Trophoblast cell (in vitro differentiated cells and primary cell): ENCODE results near the gene AMPH.
A peak's percentile ranks its signal among the peaks of the same experiment; 100 is the strongest.

Experiments used
- DNase-seq, 2 donors: peaks; one replicate each; pipeline ENCODE4 v3.0.0-alpha.2; 2016
- H2AFZ ChIP-seq: 2 replicates; pipeline ENCODE4 v1.6.1; 2013; ENCODE audit warnings: low read length, moderate library complexity, mild to moderate bottlenecking; ENCODE audit not compliant: insufficient read depth, poor library complexity
- H2AK5ac ChIP-seq: 2 replicates; pipeline ENCODE4 v1.6.1; 2013; ENCODE audit warnings: mild to moderate bottlenecking, low read length
- H2BK120ac ChIP-seq: 2 replicates; pipeline ENCODE4 v1.6.1; 2013; ENCODE audit warnings: low read length, mild to moderate bottlenecking, moderate library complexity; ENCODE audit not compliant: insufficient read depth, poor library complexity
- H2BK12ac ChIP-seq: 2 replicates; pipeline ENCODE4 v1.6.1; 2013; ENCODE audit warnings: mild to moderate bottlenecking, low read length, moderate library complexity
- H2BK5ac ChIP-seq: 2 replicates; pipeline ENCODE4 v1.6.1; 2013; ENCODE audit warnings: low read length, low read depth, moderate library complexity, mild to moderate bottlenecking; ENCODE audit not compliant: poor library complexity
- H3K14ac ChIP-seq: 2 replicates; pipeline ENCODE4 v1.6.1; 2013; ENCODE audit warnings: mild to moderate bottlenecking, low read length
- H3K18ac ChIP-seq: 2 replicates; pipeline ENCODE4 v1.6.1; 2013; ENCODE audit warnings: mild to moderate bottlenecking, low read length
- H3K23ac ChIP-seq: 2 replicates; pipeline ENCODE4 v1.6.1; 2013; ENCODE audit warnings: low read length
- H3K27ac ChIP-seq: 2 replicates; pipeline ENCODE4 v1.5.1; 2013; ENCODE audit warnings: low read depth, mild to moderate bottlenecking, inconsistent platforms, low read length, moderate library complexity
- H3K27me3 ChIP-seq: 2 replicates; pipeline ENCODE4 v1.6.1; 2013; ENCODE audit warnings: inconsistent platforms, mild to moderate bottlenecking, low read length, moderate library complexity; ENCODE audit not compliant: insufficient read depth
- H3K36me3 ChIP-seq, 2 experiments: 1 replicate in 1 of 2; 2 replicates in 1 of 2; pipeline ENCODE4 v1.6.1; 2013; ENCODE audit warnings: low read length in 2 of 2, mild to moderate bottlenecking in 2 of 2, moderate library complexity in 1 of 2; ENCODE audit not compliant: insufficient read depth in 2 of 2, control insufficient read depth in 1 of 2
- H3K4ac ChIP-seq: 2 replicates; pipeline ENCODE4 v1.6.1; 2013; ENCODE audit warnings: low read depth, mild to moderate bottlenecking, low read length, moderate library complexity
- H3K4me1 ChIP-seq, 2 experiments: 1 replicate in 1 of 2; 2 replicates in 1 of 2; pipeline ENCODE4 v1.6.1; 2013; ENCODE audit warnings: low read length in 2 of 2, mild to moderate bottlenecking in 2 of 2, moderate library complexity in 1 of 2; ENCODE audit not compliant: insufficient read depth in 2 of 2, control insufficient read depth in 1 of 2
- H3K4me2 ChIP-seq: 2 replicates; pipeline ENCODE4 v1.6.1; 2013; ENCODE audit warnings: inconsistent platforms, mild to moderate bottlenecking, low read length, moderate library complexity
- H3K4me3 ChIP-seq: 2 replicates; pipeline ENCODE4 v1.5.1; 2013; ENCODE audit warnings: mild to moderate bottlenecking, low read depth, low read length, inconsistent platforms
- H3K79me1 ChIP-seq: one replicate; pipeline ENCODE4 v1.6.1; 2013; ENCODE audit warnings: low read length
- H3K79me2 ChIP-seq: 2 replicates; pipeline ENCODE4 v1.6.1; 2013; ENCODE audit warnings: low read length, mild to moderate bottlenecking; ENCODE audit not compliant: control insufficient read depth, insufficient read depth, poor library complexity
- H3K9ac ChIP-seq: 2 replicates; pipeline ENCODE4 v1.6.1; 2013; ENCODE audit warnings: mild to moderate bottlenecking, low read length
- H3K9me3 ChIP-seq: 2 replicates; pipeline ENCODE4 v1.6.1; 2013; ENCODE audit warnings: low read depth, mild to moderate bottlenecking, control low read depth, inconsistent platforms, low read length; ENCODE audit not compliant: insufficient read depth
- H4K12ac ChIP-seq: 2 replicates; pipeline ENCODE4 v1.6.1; 2013; ENCODE audit warnings: low read depth, mild to moderate bottlenecking, low read length, moderate library complexity
- H4K8ac ChIP-seq: 2 replicates; pipeline ENCODE4 v1.6.1; 2013; ENCODE audit warnings: low read depth, mild to moderate bottlenecking, low read length, moderate library complexity
- H4K91ac ChIP-seq: one replicate; pipeline ENCODE4 v1.6.1; 2013; ENCODE audit warnings: low read depth, mild to moderate bottlenecking, low read length, moderate library complexity
- WGBS: extraction: QIAGEN DNeasy Blood & Tissue Kit; methylation state at CpG from one replicate; pipeline ENCODE4 v1.1.7; 2013; ENCODE audit warnings: missing lambda C conversion rate; ENCODE audit not compliant: insufficient read length, insufficient coverage; ENCODE audit errors: extremely low coverage; 5-methylcytosine and 5-hydroxymethylcytosine counted together

AMPH gene

DNA sequence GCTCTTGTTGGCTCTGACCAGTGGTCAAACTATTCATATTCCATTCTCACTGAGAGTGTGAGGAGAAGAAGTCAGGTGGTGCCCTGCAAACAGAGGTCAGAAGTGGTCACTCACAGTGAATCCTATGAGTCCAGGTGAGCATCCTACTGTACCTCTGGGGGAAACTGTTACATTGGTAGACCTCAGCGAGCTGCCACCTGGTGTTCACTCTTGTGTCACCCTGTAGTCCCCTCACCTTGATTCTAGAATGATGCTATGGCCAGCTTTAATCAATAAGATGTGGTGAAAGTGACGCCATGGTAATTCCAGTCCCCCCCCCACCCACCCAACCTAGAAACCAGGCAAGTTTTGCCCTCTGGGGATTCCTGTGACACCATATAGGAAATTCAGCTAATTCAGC lies 1.2 kb upstream of the AMPH start:
- Histone ChIP-seq H3K79me1 (no peaks in the 10 kb centered on the region), H4K91ac (no peak overlapping the region), H3K4ac (no peak overlapping the region), H3K36me3 (no peaks in the 10 kb centered on the region), H2BK5ac (no peak overlapping the region), H3K9me3 (no peaks in the 10 kb centered on the region), H3K27me3 (peaks cover 27% of the 10 kb centered on the region), H3K9ac (no peak overlapping the region), H3K18ac (no peak overlapping the region), H3K14ac (no peak overlapping the region), H3K4me3 (no peak overlapping the region), H2AK5ac (no peak overlapping the region), H4K8ac (no peak overlapping the region), H3K4me2 (no peak overlapping the region), H4K12ac (no peak overlapping the region), H2AFZ (no peak overlapping the region), H2BK12ac (no peak overlapping the region), H3K23ac (no peak overlapping the region), H3K79me2 (no peaks in the 10 kb centered on the region), H3K27ac (no peak overlapping the region), H2BK120ac (no peak overlapping the region), H3K4me1 (peaks cover 2 to 9% of the 10 kb centered on the region in 2 experiments)
- DNase-seq = no peak
- WGBS = no CpG with 5 or more reads among the region's 2 CpGs

DNA sequence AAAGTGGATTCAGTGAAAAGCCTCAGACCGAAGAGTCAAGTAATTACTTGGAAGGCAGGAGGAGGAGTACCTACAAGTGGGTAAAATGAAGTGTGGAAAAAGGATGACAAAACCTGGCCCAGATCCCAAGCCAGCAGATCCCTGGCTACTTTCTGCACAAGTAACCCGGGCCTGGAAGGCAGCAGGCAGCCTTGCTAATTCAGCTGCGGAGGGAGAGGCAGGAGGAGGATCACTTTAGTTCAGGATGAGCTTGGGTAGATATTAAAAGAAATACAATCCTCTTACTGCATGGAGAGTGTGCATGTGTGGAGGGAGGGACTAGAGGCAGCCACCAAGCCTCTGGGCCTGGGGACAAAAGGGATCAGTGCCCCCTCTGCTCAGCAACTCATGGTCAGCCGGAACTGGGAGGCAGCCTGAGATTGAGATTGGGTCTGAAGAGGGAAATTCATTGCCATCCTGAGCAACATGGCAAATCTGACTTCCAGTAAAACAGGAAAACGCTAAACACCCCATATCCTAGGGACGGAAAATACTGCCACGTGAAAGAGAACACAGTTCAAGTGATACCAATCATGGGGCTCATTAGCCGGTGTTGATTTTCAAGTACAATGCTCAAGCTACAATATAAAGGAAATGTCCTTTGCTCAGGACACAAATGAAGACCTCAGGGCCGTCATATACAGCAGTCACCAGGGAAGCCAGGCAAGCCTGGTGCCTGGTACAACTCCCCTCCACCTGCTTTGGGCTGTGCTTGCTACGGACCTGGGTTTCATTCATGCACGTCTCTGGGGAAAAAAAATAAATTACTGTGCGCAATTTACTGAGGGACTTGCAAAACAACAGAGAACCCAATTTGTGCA lies 1.3 kb downstream of the AMPH start:
- no peak overlapping the region for H3K9ac ChIP-seq
- no peak overlapping the region for H4K12ac ChIP-seq
- H3K18ac ChIP-seq = no peak overlapping the region
- no peak overlapping the region for H2BK120ac ChIP-seq
- H3K4me3 ChIP-seq = no peak overlapping the region
- H3K4me1 ChIP-seq = peaks cover 2 to 9% of the 10 kb centered on the region in 2 experiments
- H2BK5ac ChIP-seq = no peak overlapping the region
- H3K79me1 ChIP-seq = no peaks in the 10 kb centered on the region
- no peak overlapping the region for H4K91ac ChIP-seq
- no peak overlapping the region for H3K4me2 ChIP-seq
- H3K4ac ChIP-seq = no peak overlapping the region
- H3K23ac ChIP-seq = no peak overlapping the region
- no peaks in the 10 kb centered on the region for H3K9me3 ChIP-seq
- no peaks in the 10 kb centered on the region for H3K79me2 ChIP-seq
- H3K14ac ChIP-seq = no peak overlapping the region
- H3K27me3 ChIP-seq = peaks cover 27% of the 10 kb centered on the region
- H2BK12ac ChIP-seq = no peak overlapping the region
- DNase-seq = no peak
- H2AK5ac ChIP-seq = no peak overlapping the region
- no peak overlapping the region for H3K27ac ChIP-seq
- no peak overlapping the region for H4K8ac ChIP-seq
- H2AFZ ChIP-seq = no peak overlapping the region
- H3K36me3 ChIP-seq = no peaks in the 10 kb centered on the region
- WGBS = no CpG with 5 or more reads among the region's 12 CpGs

DNA sequence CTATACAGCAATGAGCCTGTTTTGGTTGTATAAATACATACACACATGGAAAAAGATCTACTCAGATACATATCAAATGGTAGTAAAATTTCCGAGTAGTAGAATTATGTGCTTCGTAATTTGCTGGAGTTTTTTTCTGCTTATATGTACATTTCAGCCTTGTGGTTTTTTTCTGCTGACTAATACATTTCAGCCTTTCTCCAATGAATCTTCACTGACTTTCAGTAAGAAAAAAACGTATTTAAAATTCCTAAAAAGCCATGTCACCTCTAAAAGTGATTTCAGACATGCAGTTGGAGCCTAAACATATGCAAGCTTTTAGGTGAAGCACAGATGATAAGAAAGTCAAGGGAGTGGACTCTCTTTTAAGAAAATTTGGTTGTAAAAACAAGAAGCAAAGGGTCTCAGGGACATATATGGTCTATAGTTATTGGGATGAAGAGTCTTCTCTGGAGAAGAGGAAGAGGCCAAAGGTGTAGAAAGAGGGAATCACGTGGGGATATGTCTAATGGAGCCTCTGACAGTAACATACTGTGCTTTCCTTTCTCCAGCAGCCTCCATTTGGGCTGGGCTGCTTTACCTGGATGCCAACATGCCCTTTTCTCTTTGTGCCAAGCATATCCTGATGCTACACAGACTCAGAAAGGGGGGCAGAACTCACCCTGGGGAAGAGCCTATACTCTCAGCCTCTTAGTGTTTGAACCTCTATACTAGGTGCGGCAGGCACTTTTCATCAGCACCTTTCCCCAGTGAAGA lies 2.4 kb downstream of the AMPH start:
- Histone ChIP-seq H2BK120ac (no peak overlapping the region), H4K8ac (no peak overlapping the region), H3K4me2 (no peak overlapping the region), H3K9me3 (no peaks in the 10 kb centered on the region), H3K14ac (no peak overlapping the region), H4K12ac (no peak overlapping the region), H3K23ac (no peak overlapping the region), H3K18ac (no peak overlapping the region), H2BK5ac (no peak overlapping the region), H4K91ac (no peak overlapping the region), H2AK5ac (no peak overlapping the region), H3K4ac (no peak overlapping the region), H3K27ac (no peak overlapping the region), H2AFZ (no peak overlapping the region), H3K4me3 (no peak overlapping the region), H3K4me1 (peaks cover 2 to 9% of the 10 kb centered on the region in 2 experiments), H3K79me1 (no peaks in the 10 kb centered on the region), H3K79me2 (no peaks in the 10 kb centered on the region), H3K36me3 (no peaks in the 10 kb centered on the region), H3K9ac (no peak overlapping the region), H3K27me3 (peaks cover 27% of the 10 kb centered on the region), H2BK12ac (no peak overlapping the region)
- DNase-seq = peak; percentile 13 to 67
- WGBS = no CpG with 5 or more reads among the region's 5 CpGs

DNA sequence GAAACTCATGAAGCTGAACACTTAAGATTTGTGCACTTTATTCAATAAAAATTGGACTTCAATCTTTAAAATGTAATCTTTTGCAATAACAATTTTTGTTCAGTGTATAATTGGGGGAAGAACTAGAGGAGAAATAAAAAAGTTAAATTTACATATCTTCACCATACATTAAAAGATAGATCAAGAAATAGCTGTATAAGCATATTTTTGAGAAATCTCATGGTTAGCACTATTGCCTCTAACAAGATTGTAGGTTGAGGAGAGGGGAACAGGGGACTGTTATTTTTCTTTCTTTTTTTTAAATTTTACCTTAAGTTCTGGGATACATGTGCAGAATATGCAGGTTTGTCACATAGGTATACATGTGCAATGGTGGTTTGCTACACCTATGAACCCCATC lies 5.3 kb downstream of the AMPH start:
- Histone ChIP-seq H3K14ac (no peak overlapping the region), H3K79me1 (no peaks in the 10 kb centered on the region)

More for the DNA sequence above, 5.3 kb downstream of the AMPH start:
- Histone ChIP-seq H2BK12ac (no peak overlapping the region), H4K8ac (no peak overlapping the region), H3K4me3 (no peak overlapping the region), H4K91ac (no peak overlapping the region), H4K12ac (no peak overlapping the region), H3K79me2 (no peaks in the 10 kb centered on the region), H3K4me2 (no peak overlapping the region), H3K4me1 (peaks cover 0 to 3% of the 10 kb centered on the region in 2 experiments), H3K9me3 (no peaks in the 10 kb centered on the region), H3K27me3 (peaks cover 12% of the 10 kb centered on the region), H3K18ac (no peak overlapping the region), H3K23ac (no peak overlapping the region), H3K27ac (no peak overlapping the region), H2BK120ac (no peak overlapping the region), H2AK5ac (no peak overlapping the region), H2AFZ (no peak overlapping the region), H3K9ac (no peak overlapping the region), H3K36me3 (no peaks in the 10 kb centered on the region), H3K4ac (no peak overlapping the region), H2BK5ac (no peak overlapping the region)
- no peak for DNase-seq
